NCI-H187 (cell line): ENCODE measurements around the gene PCNX3.
"Not testable (repeated sequence)": the region's sequence is repeated elsewhere in the genome, so short reads cannot be mapped to it uniquely, and the experiment has no call there.

ENCODE experiments used
- DNase-seq, 2 experiments: peaks; one replicate each; lab custom pipeline; 2025; lab: John Stamatoyannopoulos, UW

Gene PCNX3

DNA sequence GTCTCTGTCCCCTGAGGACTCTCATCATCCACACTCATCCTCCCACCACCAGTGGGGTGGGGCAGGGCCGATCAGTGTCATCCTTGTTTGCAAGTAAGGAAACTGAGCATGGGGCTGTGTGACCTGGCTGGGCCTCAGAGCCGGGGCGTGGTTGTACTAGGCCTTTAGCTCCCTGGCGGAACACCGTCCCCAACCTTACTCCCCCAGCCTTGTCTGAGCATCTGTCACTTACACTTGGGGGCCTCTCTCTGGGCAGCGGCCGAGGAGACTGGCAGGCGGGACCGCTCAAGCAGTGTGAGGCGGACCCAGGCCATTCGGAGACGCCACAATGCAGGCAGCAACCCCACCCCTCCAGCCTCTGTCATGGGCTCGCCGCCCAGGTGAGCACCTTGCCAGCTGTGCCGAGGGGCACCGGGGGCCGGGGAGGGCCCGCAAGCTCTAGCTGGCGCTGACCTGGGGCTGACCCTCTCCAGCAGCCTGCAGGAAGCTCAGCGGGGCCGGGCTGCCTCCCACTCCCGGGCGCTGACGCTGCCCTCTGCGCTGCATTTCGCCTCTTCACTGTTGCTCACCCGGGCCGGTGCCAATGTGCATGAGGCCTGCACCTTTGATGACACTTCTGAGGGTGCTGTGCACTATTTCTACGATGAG lies 3.8 kb downstream of the PCNX3 start:
- DNase-seq, result no peak

DNA sequence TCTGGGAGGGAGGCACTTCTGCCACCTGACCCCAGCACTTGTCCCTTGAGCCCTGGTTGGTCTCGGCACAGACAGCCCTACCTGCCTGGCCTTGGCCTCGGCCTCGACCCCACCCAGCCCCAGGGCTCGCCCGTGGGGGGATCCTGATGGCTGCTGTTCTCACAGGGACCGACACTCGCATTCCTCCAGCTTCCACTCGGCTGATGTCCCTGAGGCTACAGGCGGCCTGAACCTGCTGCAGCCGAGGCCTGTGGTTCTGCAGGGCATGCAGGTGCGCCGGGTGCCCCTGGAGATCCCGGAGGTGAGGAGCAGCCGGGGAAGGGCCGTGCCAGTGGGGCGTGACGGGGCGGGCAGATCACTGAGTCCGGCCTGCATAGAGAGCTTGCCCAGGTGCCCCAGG lies 5.1 kb downstream of the PCNX3 start:
- DNase-seq, result no peak

- DNase-seq, result no peak
These were observed 5.9 kb downstream of the PCNX3 start for GRCh38 chr11:65621460-65621859.

- DNase-seq, result no peak
These were observed 6.4 kb downstream of the PCNX3 start for GRCh38 chr11:65622011-65622410.

DNA sequence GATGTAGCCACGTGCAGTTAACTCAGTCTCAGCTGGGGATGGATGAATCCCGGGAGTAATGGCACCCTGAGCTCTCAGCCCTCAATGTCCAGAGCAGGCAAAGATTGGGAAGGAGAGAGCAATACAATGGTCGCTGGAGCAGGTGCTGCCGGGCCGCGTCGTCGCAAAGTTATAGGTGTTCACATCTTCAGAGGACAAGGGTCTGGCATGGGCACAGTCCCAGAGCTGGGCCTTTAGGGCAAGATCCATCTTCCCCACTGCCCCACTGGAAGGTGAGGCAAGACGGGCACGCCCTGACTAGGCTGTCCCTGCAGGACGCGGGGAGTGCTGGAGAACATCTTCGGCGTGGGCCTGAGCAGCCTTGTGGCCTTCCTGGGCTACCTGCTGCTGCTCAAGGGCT lies 7.6 kb downstream of the PCNX3 start:
- no peak for DNase-seq

GRCh38 chr11:65623852-65624616 lies 8.5 kb downstream of the PCNX3 start:
- DNase-seq, result no peak

DNA sequence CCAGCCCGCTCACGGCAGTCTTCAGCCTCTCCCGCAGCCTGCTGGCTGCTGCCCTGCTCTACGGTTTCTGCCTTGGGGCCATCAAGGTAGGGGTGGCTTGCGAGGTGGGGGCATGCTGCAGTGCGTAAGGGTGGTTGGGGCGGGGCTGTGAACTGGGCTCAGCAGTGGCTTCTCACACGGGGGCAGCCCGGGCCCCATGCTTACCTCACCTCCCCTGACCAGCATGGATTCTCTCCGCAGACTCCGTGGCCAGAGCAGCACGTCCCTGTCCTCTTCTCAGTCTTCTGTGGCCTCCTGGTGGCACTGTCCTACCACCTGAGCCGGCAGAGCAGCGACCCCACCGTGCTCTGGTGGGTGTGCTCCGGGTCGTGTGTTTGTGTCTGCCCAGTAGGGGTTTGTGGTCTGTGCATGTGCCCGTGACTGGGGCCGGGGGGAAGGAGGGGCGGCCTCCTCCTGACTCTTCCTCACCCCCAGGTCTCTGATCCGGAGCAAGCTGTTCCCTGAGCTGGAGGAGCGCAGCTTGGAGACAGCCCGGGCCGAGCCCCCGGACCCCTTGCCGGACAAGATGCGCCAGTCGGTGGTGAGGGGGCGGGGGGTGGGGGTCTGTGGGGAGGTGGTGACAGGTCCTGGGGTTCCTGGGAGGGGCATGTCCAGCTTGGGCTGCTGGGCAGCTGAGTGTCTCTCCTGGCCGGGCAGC lies 9.5 kb downstream of the PCNX3 start:
- no peak for DNase-seq

- no peak for DNase-seq
These were observed 10.2 kb downstream of the PCNX3 start for GRCh38 chr11:65625628-65626342.

DNA sequence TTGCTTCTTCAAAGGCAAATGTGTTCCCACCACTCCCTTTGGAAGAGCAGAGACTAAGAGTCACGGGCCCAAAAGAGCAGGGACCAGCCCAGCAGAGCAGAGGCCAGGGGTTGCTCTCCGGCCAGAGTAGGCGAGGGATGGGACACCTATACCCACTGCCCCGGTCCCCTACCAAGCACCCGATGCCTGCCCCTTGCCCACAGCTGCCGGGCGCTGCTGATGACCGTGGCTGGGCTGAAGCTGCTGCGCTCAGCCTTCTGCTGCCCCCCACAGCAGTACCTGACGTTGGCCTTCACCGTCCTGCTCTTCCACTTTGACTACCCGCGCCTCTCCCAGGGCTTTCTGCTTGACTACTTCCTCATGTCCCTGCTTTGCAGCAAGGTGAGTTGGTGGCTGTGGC lies 11.6 kb downstream of the PCNX3 start:
- DNase-seq, result no peak

DNA sequence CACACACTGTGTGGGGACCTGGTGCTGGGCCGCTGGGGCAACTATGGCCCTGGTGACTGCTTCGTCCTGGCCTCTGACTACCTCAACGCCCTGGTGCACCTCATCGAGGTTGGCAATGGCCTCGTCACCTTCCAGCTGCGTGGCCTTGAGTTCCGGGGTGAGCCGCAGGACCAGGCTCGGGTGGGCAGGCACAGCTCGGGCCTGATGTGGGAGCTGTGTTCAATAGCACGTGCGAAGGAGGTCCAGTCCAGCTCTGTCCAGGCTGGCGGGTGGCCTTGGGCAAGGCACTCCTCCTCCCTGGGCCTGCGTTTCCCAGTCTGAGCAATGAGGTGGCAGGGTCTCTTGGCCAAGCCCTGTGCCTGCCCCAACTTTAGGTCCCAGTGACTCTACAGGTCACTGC lies 14.0 kb downstream of the PCNX3 start:
- no peak for DNase-seq

DNA sequence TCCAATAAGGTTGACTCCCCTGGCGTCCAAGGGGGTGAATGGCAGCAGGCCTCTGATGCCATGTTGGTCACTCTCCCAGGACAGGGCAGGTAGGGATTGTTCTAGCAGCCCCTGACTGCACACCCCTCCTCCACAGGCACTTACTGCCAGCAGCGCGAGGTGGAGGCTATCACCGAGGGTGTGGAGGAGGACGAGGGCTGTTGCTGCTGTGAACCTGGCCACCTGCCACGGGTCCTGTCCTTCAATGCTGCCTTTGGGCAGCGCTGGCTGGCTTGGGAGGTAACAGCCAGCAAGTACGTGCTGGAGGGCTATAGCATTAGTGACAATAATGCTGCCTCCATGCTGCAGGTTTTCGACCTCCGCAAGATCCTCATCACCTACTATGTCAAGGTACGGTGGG lies 14.6 kb downstream of the PCNX3 start:
- DNase-seq, result no peak

- no peak for DNase-seq
These were observed 18.0 kb downstream of the PCNX3 start for GRCh38 chr11:65633390-65634108.

- no peak for DNase-seq
These were observed 18.5 kb downstream of the PCNX3 start for GRCh38 chr11:65634109-65634436.

DNA sequence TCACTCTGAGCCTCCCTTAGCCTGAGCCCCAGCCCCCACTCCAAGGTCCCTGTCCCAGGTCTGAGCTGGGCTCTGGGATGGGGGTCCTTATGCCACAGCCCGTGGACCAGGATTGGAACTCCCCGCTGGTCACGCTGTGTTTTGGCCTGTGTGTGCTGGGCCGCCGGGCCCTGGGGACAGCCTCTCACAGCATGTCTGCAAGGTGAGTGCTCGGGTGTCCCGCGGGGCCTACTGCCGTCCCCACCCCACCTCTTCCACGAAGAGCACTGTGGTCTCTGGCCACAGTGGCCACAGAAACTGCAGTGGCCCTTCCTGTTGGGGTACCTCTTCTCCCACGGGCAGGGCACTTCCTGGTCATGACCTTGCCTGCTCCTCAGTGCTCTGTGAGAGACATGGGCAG lies 18.9 kb downstream of the PCNX3 start:
- DNase-seq, result no peak

GRCh38 chr11:65634905-65635731 lies 19.5 kb downstream of the PCNX3 start:
- DNase-seq, result no peak

DNA sequence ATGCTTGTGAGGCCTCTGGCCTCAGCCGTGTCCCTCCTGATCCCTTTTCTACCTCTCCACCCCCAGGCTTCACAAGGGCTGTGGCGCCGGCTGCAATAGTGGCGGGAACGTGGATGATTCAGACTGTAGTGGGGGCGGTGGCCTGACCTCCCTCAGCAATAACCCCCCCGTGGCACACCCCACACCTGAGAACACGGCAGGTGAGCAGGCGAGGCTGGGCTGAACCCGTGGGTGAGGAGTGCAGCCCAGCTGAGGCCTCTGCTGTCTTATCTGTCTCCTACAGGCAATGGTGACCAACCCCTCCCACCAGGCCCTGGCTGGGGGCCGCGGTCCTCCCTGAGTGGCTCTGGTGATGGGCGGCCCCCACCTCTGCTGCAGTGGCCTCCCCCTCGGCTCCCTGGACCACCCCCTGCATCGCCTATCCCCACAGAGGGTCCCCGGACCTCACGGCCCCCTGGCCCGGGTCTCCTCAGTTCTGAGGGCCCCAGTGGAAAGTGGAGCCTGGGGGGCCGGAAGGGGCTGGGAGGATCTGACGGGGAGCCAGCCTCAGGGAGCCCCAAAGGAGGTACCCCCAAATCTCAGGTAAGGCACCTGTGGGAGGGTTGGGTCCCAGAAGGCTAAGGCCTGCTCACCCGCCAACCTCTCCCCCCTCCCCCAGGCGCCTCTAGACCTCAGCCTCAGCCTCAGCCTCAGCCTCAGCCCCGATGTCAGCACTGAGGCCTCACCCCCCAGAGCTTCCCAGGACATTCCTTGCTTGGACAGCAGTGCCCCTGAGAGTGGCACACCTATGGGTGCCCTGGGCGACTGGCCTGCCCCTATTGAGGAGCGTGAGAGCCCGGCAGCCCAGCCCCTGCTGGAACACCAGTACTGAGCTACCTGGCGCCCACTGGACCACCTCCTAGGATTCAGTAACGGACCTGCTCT lies 20.8 kb downstream of the PCNX3 start:
- DNase-seq, result no peak

DNA sequence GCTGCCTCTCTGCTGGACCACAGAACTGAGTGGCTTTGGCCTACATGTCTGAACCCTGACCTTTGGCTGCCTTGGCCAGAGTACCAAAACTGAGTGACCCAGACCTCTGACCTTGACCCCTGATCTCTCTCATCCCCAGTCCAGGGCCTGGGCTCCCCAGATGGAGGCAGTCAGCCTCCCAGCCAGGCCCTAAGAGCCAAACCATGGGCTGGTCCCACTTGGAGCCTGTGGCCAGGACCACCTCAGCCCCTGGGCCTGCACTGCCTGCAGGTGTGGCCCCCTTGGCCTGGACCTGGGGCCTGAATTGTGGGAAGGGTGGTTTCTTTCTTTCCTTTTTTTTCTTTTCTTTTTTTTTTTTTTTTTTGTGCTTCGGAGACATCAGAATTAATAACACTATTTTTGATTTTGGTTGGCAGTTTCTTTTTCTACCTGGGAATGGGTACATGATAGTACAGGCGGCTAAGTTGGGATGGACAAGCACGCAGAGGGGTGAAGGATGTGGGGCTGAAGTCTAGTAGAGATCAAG lies 21.5 kb downstream of the PCNX3 start:
- DNase-seq, result no peak

- DNase-seq, result no peak
These were observed 22.3 kb downstream of the PCNX3 start, which contains the start of gene SIPA1 for GRCh38 chr11:65637794-65638419. SIPA1 (plus strand) TSS chr11:65638101; CDS start chr11:65640922, 2,821 bp downstream.

DNA sequence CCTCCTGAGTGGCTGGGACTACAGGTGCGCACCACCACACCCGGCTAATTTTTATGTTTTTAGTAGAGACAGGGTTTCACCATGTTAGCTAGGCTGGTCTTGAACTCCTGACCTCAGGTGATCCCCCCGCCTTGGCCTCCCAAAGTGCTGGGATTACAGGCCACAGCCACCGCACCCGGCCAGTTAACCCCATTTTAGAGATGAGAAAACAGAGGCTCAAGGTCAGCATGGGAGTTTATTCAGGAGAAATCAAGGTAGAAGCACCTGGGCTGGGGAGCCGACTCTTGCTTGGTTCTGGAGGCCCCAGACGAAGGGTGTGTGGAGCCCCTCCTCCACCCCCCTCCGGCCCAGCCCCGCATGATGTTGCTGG lies 23.6 kb downstream of the PCNX3 start:
- DNase-seq, result not testable (repeated sequence)
